Fibroblast of lung (primary cell): ENCODE measurements around the gene RRP7A.
"Not testable (repeated sequence)": the region's sequence is repeated elsewhere in the genome, so short reads cannot be mapped to it uniquely, and the experiment has no call there.

Source experiments
- CTCF ChIP-seq, 2 donors: IDR thresholded peaks in 1 of 2; conservative IDR thresholded peaks in 1 of 2; 1 replicate in 1 of 2; 2 replicates in 1 of 2; pipeline ENCODE4 v1.5.1; 2011 to 2012; ENCODE audit warnings: low read length in 2 of 2, control low read depth in 1 of 2, inconsistent platforms in 1 of 2, low read depth in 1 of 2, mild to moderate bottlenecking in 1 of 2
- EZH2 ChIP-seq: IDR thresholded peaks from 2 replicates; pipeline ENCODE4 v1.5.1; 2012; ENCODE audit warnings: low read length, control low read depth, mild to moderate bottlenecking; ENCODE audit errors: missing control alignments

GRCh38 chr22:42508975-42509364 lies 10.6 kb downstream of the RRP7A start:
- not testable (repeated sequence) for TF ChIP-seq EZH2; CTCF (conservative IDR thresholded peaks at IDR 0.05 in 1 of 2, IDR thresholded peaks at IDR 0.05 in 1 of 2; ENCODE audit: low read depth in 1 of 2, low read length in 2 of 2)
